Cardiac muscle cell (in vitro differentiated cells and primary cell): ENCODE measurements around the gene SUPT6H. TPM values are rescaled to one million over a fixed set of nuclear protein-coding genes. Genes with fewer than 3 reads are reported as not detected.
A peak's percentile ranks its signal among the peaks of the same experiment; 100 is the strongest.

Experiments
- DNase-seq, 2 donors: peaks; one replicate each; pipeline versions ENCODE4 v3.0.0 to v3.0.0-alpha.2; 2010 to 2017; ENCODE audit warnings: low read depth in 1 of 2, low spot score in 1 of 2
- H3K27ac ChIP-seq: fragments of 200-600 bp; sonication (generic); 2 replicates; pipeline ENCODE4 v1.5.1; 2016
- H3K27me3 ChIP-seq: fragments of 200-600 bp; sonication (generic); 2 replicates; pipeline ENCODE4 v1.6.0; 2016; ENCODE audit warnings: control low read depth
- H3K36me3 ChIP-seq: fragments of 200-600 bp; sonication (generic); 2 replicates; pipeline ENCODE4 v1.5.1; 2016; ENCODE audit warnings: control low read depth
- H3K4me1 ChIP-seq: fragments of 200-600 bp; sonication (generic); 2 replicates; pipeline ENCODE4 v1.8.1; 2017; ENCODE audit warnings: low read depth, mild to moderate bottlenecking, mixed run types
- H3K4me3 ChIP-seq: fragments of 200-600 bp; sonication (generic); 2 replicates; pipeline ENCODE4 v1.5.1; 2016; ENCODE audit warnings: mild to moderate bottlenecking
- H3K9me3 ChIP-seq: fragments of 200-600 bp; sonication (generic); 2 replicates; pipeline ENCODE4 v1.5.1; 2017; ENCODE audit warnings: low read depth, mild to moderate bottlenecking, control low read depth
- CTCF ChIP-seq: IDR thresholded peaks from 2 replicates; pipeline ENCODE4 v1.5.1; 2012; ENCODE audit warnings: low read depth, mild to moderate bottlenecking, low read length
- polyA plus RNA-seq: library from polyadenylated mRNA; unstranded; fragments of >200 nt; fragmentation: Nextera tagmentation; extraction: Ambion mirVana; gene quantifications from 2 replicates; pipeline ENCODE4 v1.2.1, GENCODE V29; 2016
- total RNA-seq: library from RNA; depleted of rRNA; stranded (reverse); fragments of >200 nt; gene quantifications from 2 replicates; pipeline ENCODE4 v1.2.3, GENCODE V29; 2016

SUPT6H gene
- total and polyA plus RNA-seq, 2 experiments from 2014 or later: 29.7 to 67.8 TPM

- H3K27ac ChIP-seq: peak overlapping the region; percentile 99
- no peaks in the 10 kb centered on the region for H3K27me3 ChIP-seq
- H3K4me1 ChIP-seq: peaks cover 15% of the 10 kb centered on the region
- H3K36me3 ChIP-seq: peaks cover 19% of the 10 kb centered on the region
- H3K9me3 ChIP-seq: no peaks in the 10 kb centered on the region
- peak; percentile 69 for DNase-seq
- TF ChIP-seq CTCF: no peak
- H3K4me3 ChIP-seq: peak overlapping the region; percentile 88
These were observed 82.3 kb downstream of the SUPT6H start for GRCh38 chr17:28744104-28744971.

- Histone ChIP-seq H3K27ac (peak overlapping the region; percentile 99), H3K9me3 (no peaks in the 10 kb centered on the region), H3K4me3 (peak overlapping the region; percentile 88), H3K4me1 (peaks cover 15% of the 10 kb centered on the region), H3K36me3 (peaks cover 24% of the 10 kb centered on the region), H3K27me3 (no peaks in the 10 kb centered on the region)
- no peak for TF ChIP-seq CTCF
- peak; percentile 66 to 82 for DNase-seq
These were observed 83.2 kb downstream of the SUPT6H start for GRCh38 chr17:28744972-28745785.

GRCh38 chr17:28745786-28746411, 83.9 kb downstream of the SUPT6H start:
- H3K4me1 ChIP-seq: peaks cover 15% of the 10 kb centered on the region
- H3K36me3 ChIP-seq: peaks cover 24% of the 10 kb centered on the region
- DNase-seq: no peak
- H3K27ac ChIP-seq: peak overlapping the region; percentile 99
- no peak for TF ChIP-seq CTCF
- no peaks in the 10 kb centered on the region for H3K9me3 ChIP-seq
- H3K27me3 ChIP-seq: no peaks in the 10 kb centered on the region
- peak overlapping the region; percentile 88 for H3K4me3 ChIP-seq

- H3K4me1 ChIP-seq: peaks cover 15% of the 10 kb centered on the region
- H3K27me3 ChIP-seq: no peaks in the 10 kb centered on the region
- no peak for DNase-seq
- no peak overlapping the region for H3K4me3 ChIP-seq
- peak overlapping the region; percentile 99 for H3K27ac ChIP-seq
- no peaks in the 10 kb centered on the region for H3K9me3 ChIP-seq
- H3K36me3 ChIP-seq: peaks cover 24% of the 10 kb centered on the region
- TF ChIP-seq CTCF: no peak
These were observed 84.6 kb downstream of the SUPT6H start for GRCh38 chr17:28746611-28747050.

GRCh38 chr17:28747051-28747691, 85.2 kb downstream of the SUPT6H start:
- Histone ChIP-seq H3K4me3 (no peak overlapping the region), H3K27me3 (no peaks in the 10 kb centered on the region), H3K36me3 (peaks cover 24% of the 10 kb centered on the region), H3K9me3 (no peaks in the 10 kb centered on the region), H3K4me1 (peaks cover 15% of the 10 kb centered on the region), H3K27ac (peak overlapping the region; percentile 99)
- no peak for TF ChIP-seq CTCF
- no peak for DNase-seq
